A673 (cell line): Measurements from ENCODE around the gene SCGB1D1. TPM values are rescaled to one million over a fixed set of nuclear protein-coding genes. Genes with fewer than 3 reads are reported as not detected.

Experiments used
- Bru-seq: library from RNA; stranded (reverse); fragments of 400-500 nt; gene quantifications from one replicate; lab custom pipeline; 2021; lab: Mats Ljungman, UMichigan
- BruChase-seq, 2 experiments: library from RNA; stranded (reverse); fragments of 400-500 nt; gene quantifications; one replicate each; lab custom pipeline; 2021; lab: Mats Ljungman, UMichigan
- BruUV-seq: library from RNA; stranded (reverse); fragments of 400-500 nt; replicated peaks from 2 replicates; lab custom pipeline; 2021; lab: Mats Ljungman, UMichigan
- CTCF ChIA-PET: fragments of 300-600 bp; sonication (Branson Sonifier 250); formaldehyde crosslinking; loops from one replicate; lab custom pipeline; 2022; ENCODE audit warnings: antibody characterized with exemption; lab: Charles Lee
- POLR2A ChIA-PET: fragments of 300-600 bp; sonication (Branson Sonifier 250); formaldehyde crosslinking; loops from one replicate; lab custom pipeline; 2022; ENCODE audit warnings: antibody characterized with exemption; ENCODE audit not compliant: low non-redundant PET; lab: Charles Lee
- DNase-seq: peaks from one replicate; pipeline ENCODE4 v3.0.0-alpha.2; 2015; ENCODE audit warnings: low spot score
- H3K27ac ChIP-seq: fragments of 200-600 bp; sonication (generic); 2 replicates; pipeline ENCODE4 v1.5.1; 2016; ENCODE audit warnings: mixed run types, low read depth, mild to moderate bottlenecking, mixed read lengths, antibody characterized with exemption, low read length; ENCODE audit not compliant: poor library complexity, severe bottlenecking
- H3K27me3 ChIP-seq: fragments of 200-600 bp; sonication (generic); replicated peaks from 2 replicates; pipeline ENCODE4 v1.6.1; 2017; ENCODE audit warnings: mixed run types, low read depth, mild to moderate bottlenecking, mixed read lengths, antibody characterized with exemption, low read length; ENCODE audit not compliant: insufficient read depth, poor library complexity
- H3K36me3 ChIP-seq: fragments of 200-600 bp; sonication (generic); 2 replicates; pipeline ENCODE4 v1.6.1; 2016; ENCODE audit warnings: mixed run types, mild to moderate bottlenecking, mixed read lengths, antibody characterized with exemption, low read length; ENCODE audit not compliant: insufficient read depth, poor library complexity, severe bottlenecking
- H3K4me1 ChIP-seq: fragments of 200-600 bp; sonication (generic); 2 replicates; pipeline ENCODE4 v1.6.1; 2017; ENCODE audit warnings: mixed run types, mild to moderate bottlenecking, mixed read lengths, antibody characterized with exemption, low read length; ENCODE audit not compliant: insufficient read depth, poor library complexity, severe bottlenecking
- H3K4me3 ChIP-seq: fragments of 200-600 bp; sonication (generic); 2 replicates; pipeline ENCODE4 v1.5.1; 2016; ENCODE audit warnings: low read depth, mixed run types, mild to moderate bottlenecking, mixed read lengths, low read length; ENCODE audit not compliant: poor library complexity, severe bottlenecking
- H3K9me3 ChIP-seq: fragments of 200-600 bp; sonication (generic); 2 replicates; pipeline ENCODE4 v1.6.1; 2016; ENCODE audit warnings: mixed run types, low read depth, mild to moderate bottlenecking, mixed read lengths, antibody characterized with exemption, low read length; ENCODE audit not compliant: poor library complexity, severe bottlenecking
- CTCF ChIP-seq: fragments of 300-800, 200-600 bp; sonication (generic); conservative IDR thresholded peaks from 2 replicates; pipeline ENCODE4 v1.5.1; 2017; ENCODE audit warnings: low read depth, mild to moderate bottlenecking, antibody characterized with exemption, low read length, moderate library complexity, mixed read lengths
- EZH2 ChIP-seq: fragments of 200-600 bp; sonication (generic); IDR thresholded peaks from 2 replicates; pipeline ENCODE4 v1.6.1; 2017; ENCODE audit warnings: borderline replicate concordance, low read depth, mild to moderate bottlenecking, mixed read lengths, antibody characterized with exemption, low read length; ENCODE audit not compliant: poor library complexity, severe bottlenecking
- intact Hi-C: fragments of 100-400 bp; cut with micrococcal nuclease; formaldehyde crosslinking; loops from one replicate; pipeline ENCODE4 v1.10.0; 2022; ENCODE audit not compliant: unreplicated experiment
- long read RNA-seq: library from polyadenylated mRNA; stranded (forward); transcript quantifications from one replicate; pipeline ENCODE4 v2.0.0, GENCODE V29; 2022
- total RNA-seq: library from RNA; stranded (reverse); gene quantifications from 2 replicates; pipeline ENCODE4 v1.2.3, GENCODE V29; 2021

Gene SCGB1D1, protein sequence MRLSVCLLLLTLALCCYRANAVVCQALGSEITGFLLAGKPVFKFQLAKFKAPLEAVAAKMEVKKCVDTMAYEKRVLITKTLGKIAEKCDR
- not detected in 2 replicates for total RNA-seq
- Bru-seq, nascent RNA, result not detected
- BruChase-seq, experiment 1, labeled RNA remaining after a 2-hour chase, result not detected
- BruChase-seq, experiment 2, labeled RNA remaining after a 6-hour chase, result not detected
- long read RNA-seq, result 0 reads

GRCh38 chr11:62190011-62190410 is at the start of gene SCGB1D1:
SCGB1D1 (plus strand) TSS chr11:62190216; CDS start chr11:62190285, 69 bp downstream.
- BruUV-seq, result no TSS peak
- H3K27me3 ChIP-seq, result peaks cover 58% of the 10 kb centered on the region
- H3K36me3 ChIP-seq, result no peaks in the 10 kb centered on the region
- ChIA-PET CTCF (no interaction called here), POLR2A (no interaction called here)
- no peak within 1 kb of the TSS for H3K27ac ChIP-seq
- no peak for DNase-seq
- H3K4me3 ChIP-seq, result no peak within 1 kb of the TSS
- H3K9me3 ChIP-seq, result no peaks in the 10 kb centered on the region
- H3K4me1 ChIP-seq, result no peaks in the 10 kb centered on the region
- intact Hi-C loops, result no loop called here
- TF ChIP-seq CTCF (no peak), EZH2 (no peak)

GRCh38 chr11:62140304-62141110 is 49.5 kb upstream of the SCGB1D1 start:
- no peak for TF ChIP-seq CTCF
- TF ChIP-seq EZH2, result no peak
- Histone ChIP-seq H3K9me3 (no peaks in the 10 kb centered on the region), H3K27ac (no peak overlapping the region), H3K27me3 (no peaks in the 10 kb centered on the region), H3K36me3 (peaks cover 95% of the 10 kb centered on the region), H3K4me3 (no peak overlapping the region), H3K4me1 (no peaks in the 10 kb centered on the region)
- intact Hi-C loops, result no loop called here
- CTCF ChIA-PET, result no interaction called here
- DNase-seq, result no peak
- POLR2A ChIA-PET, result no interaction called here
- no TSS peak for BruUV-seq

DNA sequence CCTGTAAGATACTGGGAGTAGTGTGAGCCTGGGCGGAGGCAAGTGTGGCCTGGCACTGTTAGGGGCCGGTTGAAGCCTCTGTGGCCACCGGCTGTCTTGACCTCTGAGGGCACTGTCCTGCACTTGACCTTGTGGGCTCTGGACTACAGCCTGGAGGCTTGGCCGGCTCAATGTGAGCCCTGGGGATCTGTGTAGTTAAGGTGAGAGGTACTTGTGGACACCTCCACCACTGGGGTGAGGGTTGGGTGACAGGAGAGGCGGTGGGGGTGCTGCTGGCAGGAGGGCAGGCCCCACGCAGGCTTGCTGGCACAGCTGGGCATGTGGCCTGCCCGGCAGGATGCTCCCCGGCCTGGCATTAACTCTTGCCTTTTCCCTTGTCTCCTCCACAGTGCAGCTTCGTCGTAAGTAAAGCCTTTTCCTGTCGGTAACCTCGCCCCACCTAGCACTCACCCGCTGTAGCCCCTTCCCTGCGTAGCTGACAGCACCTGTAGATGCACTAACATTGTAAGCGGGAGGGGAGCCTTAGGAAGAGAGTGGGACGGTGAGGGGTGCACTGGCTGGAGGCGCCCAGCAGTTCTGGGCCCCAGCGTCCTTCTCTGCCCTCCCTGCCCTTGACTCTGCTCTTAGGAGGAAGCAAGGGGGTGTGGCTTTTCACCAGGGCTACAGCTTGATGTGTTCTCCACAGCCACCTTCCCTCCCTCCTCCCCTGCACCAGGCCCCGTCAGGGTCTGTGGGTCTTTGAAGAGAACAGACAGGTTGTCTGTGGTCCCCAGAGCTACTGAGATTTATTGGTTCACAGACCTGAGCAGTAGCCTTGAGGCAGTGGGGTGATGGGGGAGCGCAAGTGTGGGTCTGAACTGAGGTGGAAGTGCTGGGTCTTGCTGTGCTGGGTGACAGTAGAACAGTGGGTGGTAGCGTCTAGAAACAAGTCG is 48.6 kb upstream of the SCGB1D1 start:
- POLR2A ChIA-PET, result interaction anchor here (0.5 kb wide), 1 partner anchor 174 kb away, joined by 3 read pairs; the partner anchor contains the start of gene FTH1
- BruUV-seq, result no TSS peak
- H3K27ac ChIP-seq, result no peak overlapping the region
- no peak for DNase-seq
- no peak overlapping the region for H3K4me3 ChIP-seq
- CTCF ChIA-PET, result no interaction called here
- intact Hi-C loops, result no loop called here
- no peak for TF ChIP-seq CTCF
- no peak for TF ChIP-seq EZH2
- H3K27me3 ChIP-seq, result no peaks in the 10 kb centered on the region
- H3K9me3 ChIP-seq, result no peaks in the 10 kb centered on the region
- no peaks in the 10 kb centered on the region for H3K4me1 ChIP-seq
- H3K36me3 ChIP-seq, result peaks cover 98% of the 10 kb centered on the region
